Liver (tissue), 9 donors: ENCODE results near the gene RASD2. TPM values are rescaled to one million over a fixed set of nuclear protein-coding genes. Genes with fewer than 3 reads are reported as not detected.

Experiments used
- DNase-seq: peaks from one replicate; pipeline ENCODE4 v3.0.0-alpha.2; 2017; ENCODE audit warnings: low spot score
- H3K27ac ChIP-seq, 2 donors: one replicate each; pipeline ENCODE4 v1.7.0; 2013; ENCODE audit warnings: inconsistent platforms in 2 of 2, low read length in 2 of 2, control low read depth in 1 of 2, low read depth in 1 of 2, mild to moderate bottlenecking in 1 of 2
- H3K27me3 ChIP-seq, 4 donors: one replicate each; pipeline versions ENCODE4 v1.6.1 to v1.7.0; 2013; ENCODE audit warnings: low read length in 3 of 4, inconsistent platforms in 1 of 4, mild to moderate bottlenecking in 1 of 4, moderate library complexity in 1 of 4; ENCODE audit not compliant: control insufficient read depth in 4 of 4, insufficient read depth in 4 of 4
- H3K36me3 ChIP-seq, 4 donors: one replicate each; pipeline versions ENCODE4 v1.6.1 to v1.7.0; 2013; ENCODE audit warnings: low read length in 3 of 4, mild to moderate bottlenecking in 3 of 4, low read depth in 1 of 4, moderate library complexity in 1 of 4; ENCODE audit not compliant: control insufficient read depth in 4 of 4, insufficient read depth in 3 of 4
- H3K4me1 ChIP-seq, 4 donors: one replicate each; pipeline versions ENCODE4 v1.6.1 to v1.7.0; 2013; ENCODE audit warnings: low read length in 3 of 4, mild to moderate bottlenecking in 3 of 4, moderate library complexity in 1 of 4; ENCODE audit not compliant: control insufficient read depth in 4 of 4, insufficient read depth in 4 of 4
- H3K4me3 ChIP-seq, 3 donors: one replicate each; pipeline versions ENCODE4 v1.6.1 to v1.7.0; 2013; ENCODE audit warnings: low read length in 3 of 3, control low read depth in 1 of 3, low read depth in 1 of 3, mild to moderate bottlenecking in 1 of 3
- H3K9ac ChIP-seq, 2 donors: one replicate each; pipeline ENCODE4 v1.7.0; 2013; ENCODE audit warnings: low read length in 2 of 2, mild to moderate bottlenecking in 2 of 2, moderate library complexity in 2 of 2, control low read depth in 1 of 2, low read depth in 1 of 2
- H3K9me3 ChIP-seq, 4 donors: one replicate each; pipeline versions ENCODE4 v1.6.1 to v1.7.0; 2013; ENCODE audit warnings: low read length in 3 of 4; ENCODE audit not compliant: control insufficient read depth in 4 of 4
- ATF3 ChIP-seq: IDR thresholded peaks from 2 replicates; pipeline ENCODE4 v1.6.1; 2016; ENCODE audit warnings: antibody characterized with exemption
- CTCF ChIP-seq: fragments of 150-350 bp; IDR thresholded peaks from 2 replicates; pipeline ENCODE4 v1.5.1; 2017; ENCODE audit warnings: improper control_type of control experiment, low read depth, low read length; ENCODE audit not compliant: missing input control
- EGR1 ChIP-seq, 2 donors: IDR thresholded peaks; 2 replicates each; pipeline ENCODE4 v1.6.1; 2016 to 2018; ENCODE audit warnings: antibody characterized with exemption in 2 of 2, low read depth in 2 of 2
- FOXA1 ChIP-seq: IDR thresholded peaks from 2 replicates; pipeline ENCODE4 v1.6.1; 2016; ENCODE audit warnings: antibody characterized with exemption
- FOXA2 ChIP-seq: IDR thresholded peaks from 2 replicates; pipeline ENCODE4 v1.6.1; 2016; ENCODE audit warnings: antibody characterized with exemption
- GABPA ChIP-seq, 2 donors: IDR thresholded peaks in 1 of 2; conservative IDR thresholded peaks in 1 of 2; 2 replicates each; pipeline ENCODE4 v1.6.1; 2016; ENCODE audit warnings: antibody characterized with exemption in 2 of 2, mild to moderate bottlenecking in 1 of 2, moderate library complexity in 1 of 2
- HNF4A ChIP-seq, 2 donors: conservative IDR thresholded peaks; 2 replicates each; pipeline ENCODE4 v1.6.1; 2016; ENCODE audit warnings: antibody characterized with exemption in 2 of 2, mild to moderate bottlenecking in 2 of 2
- HNF4G ChIP-seq: IDR thresholded peaks from 2 replicates; pipeline ENCODE4 v1.6.1; 2016; ENCODE audit warnings: antibody characterized with exemption
- JUND ChIP-seq, 2 donors: IDR thresholded peaks; 2 replicates each; pipeline ENCODE4 v1.6.1; 2016; ENCODE audit warnings: antibody characterized with exemption in 2 of 2
- MAX ChIP-seq: IDR thresholded peaks from 2 replicates; pipeline ENCODE4 v1.6.1; 2016; ENCODE audit warnings: antibody characterized with exemption
- NR2F2 ChIP-seq: IDR thresholded peaks from 2 replicates; pipeline ENCODE4 v1.6.1; 2016; ENCODE audit warnings: antibody characterized with exemption
- RAD21 ChIP-seq, 2 donors: IDR thresholded peaks; 2 replicates each; pipeline ENCODE4 v1.6.1; 2016; ENCODE audit warnings: antibody characterized with exemption in 2 of 2, mild to moderate bottlenecking in 2 of 2
- REST ChIP-seq: IDR thresholded peaks from 2 replicates; pipeline ENCODE4 v1.6.1; 2016; ENCODE audit warnings: antibody characterized with exemption, mild to moderate bottlenecking
- RXRA ChIP-seq, 2 donors: IDR thresholded peaks; 2 replicates each; pipeline ENCODE4 v1.6.1; 2017 to 2018; ENCODE audit warnings: antibody characterized with exemption in 2 of 2, mild to moderate bottlenecking in 1 of 2
- SP1 ChIP-seq: IDR thresholded peaks from 2 replicates; pipeline ENCODE4 v1.6.1; 2018; ENCODE audit warnings: antibody characterized with exemption, mild to moderate bottlenecking
- TAF1 ChIP-seq: conservative IDR thresholded peaks from 2 replicates; pipeline ENCODE4 v1.6.1; 2016; ENCODE audit warnings: antibody characterized with exemption, mild to moderate bottlenecking
- YY1 ChIP-seq: IDR thresholded peaks from 2 replicates; pipeline ENCODE4 v1.6.1; 2016; ENCODE audit warnings: antibody characterized with exemption, mild to moderate bottlenecking
- ZBTB33 ChIP-seq: IDR thresholded peaks from 2 replicates; pipeline ENCODE4 v1.6.1; 2016; ENCODE audit warnings: antibody characterized with exemption
- WGBS: extraction: QIAGEN DNeasy Blood & Tissue Kit; methylation state at CpG from one replicate; pipeline ENCODE4 v1.1.7; 2013; 5-methylcytosine and 5-hydroxymethylcytosine counted together
- polyA plus RNA-seq, 2 donors: library from polyadenylated mRNA; stranded (reverse) in 1 of 2; unstranded in 1 of 2; fragments of 200-250 nt in 1 of 2; fragments of >200 nt in 1 of 2; fragmentation: Nextera tagmentation in 1 of 2; extraction: Ambion mirVana in 1 of 2; gene quantifications; one replicate each; pipeline versions ENCODE4 v1.2.1 to v1.2.3, GENCODE V29; 2013 to 2015
- total RNA-seq, 2 donors: library from RNA; depleted of rRNA; stranded (reverse); fragments of >200 nt; gene quantifications; one replicate each; pipeline ENCODE4 v1.2.3, GENCODE V29; 2014
- donor health status: healthy.
- donor health status: healthy.
- donor health status: healthy.
- donor health status: healthy.
- donor health status: healthy.

The RASD2 gene
- total and polyA plus RNA-seq, 4 donors = under 0.01 to 0.05 TPM; not detected in 2

GRCh38 chr22:35526333-35526979 lies 14.2 kb upstream of the RASD2 start (continued):
- TF ChIP-seq CTCF (no peak), HNF4A (conservative IDR thresholded peaks at IDR 0.05) (no peak), JUND (IDR thresholded peaks at IDR 0.05) (no peak), RXRA (IDR thresholded peaks at IDR 0.05) (no peak), MAX (no peak), NR2F2 (no peak), FOXA1 (no peak), EGR1 (IDR thresholded peaks at IDR 0.05; ENCODE audit: low read depth in 2 of 2) (no peak)

- no peaks in the 10 kb centered on the region for H3K4me1 ChIP-seq
- 90% methylated on average over 2 of the region's 2 CpGs for WGBS
- no peak overlapping the region for H3K9ac ChIP-seq
- H3K27me3 ChIP-seq = no peaks in the 10 kb centered on the region
- no peak for TF ChIP-seq YY1
- no peak for TF ChIP-seq ATF3
- no peak for TF ChIP-seq ZBTB33
- TF ChIP-seq HNF4A (conservative IDR thresholded peaks at IDR 0.05) = no peak
- H3K36me3 ChIP-seq = no peaks in the 10 kb centered on the region
- DNase-seq = no peak
- no peak overlapping the region for H3K4me3 ChIP-seq
- H3K9me3 ChIP-seq = no peaks in the 10 kb centered on the region
- H3K27ac ChIP-seq = no peak overlapping the region
These were observed 11.7 kb upstream of the RASD2 start for GRCh38 chr22:35528927-35529326.

- H3K4me1 ChIP-seq = peaks cover 0 to 3% (median under 1%) of the 10 kb centered on the region in 4 donors
- WGBS = 87% methylated on average over 4 of the region's 4 CpGs
- no peaks in the 10 kb centered on the region for H3K27me3 ChIP-seq
- H3K9ac ChIP-seq = no peak overlapping the region
- H3K9me3 ChIP-seq = no peaks in the 10 kb centered on the region
- no peak for DNase-seq
- no peak overlapping the region for H3K4me3 ChIP-seq
- H3K36me3 ChIP-seq = no peaks in the 10 kb centered on the region
- H3K27ac ChIP-seq = no peak overlapping the region
- TF ChIP-seq CTCF = no peak
- TF ChIP-seq SP1 = no peak
- no peak for TF ChIP-seq JUND (IDR thresholded peaks at IDR 0.05)
- no peak for TF ChIP-seq YY1
- TF ChIP-seq FOXA1 = no peak
- no peak for TF ChIP-seq GABPA (IDR thresholded peaks at IDR 0.05 in 1 of 2, conservative IDR thresholded peaks at IDR 0.05 in 1 of 2)
- no peak for TF ChIP-seq TAF1
- no peak for TF ChIP-seq RAD21 (IDR thresholded peaks at IDR 0.05)
- TF ChIP-seq MAX = no peak
- no peak for TF ChIP-seq FOXA2
- no peak for TF ChIP-seq REST
- TF ChIP-seq NR2F2 = no peak
- no peak for TF ChIP-seq HNF4G
- no peak for TF ChIP-seq RXRA (IDR thresholded peaks at IDR 0.05)
- no peak for TF ChIP-seq ATF3
- TF ChIP-seq EGR1 (IDR thresholded peaks at IDR 0.05; ENCODE audit: low read depth in 2 of 2) = no peak
These were observed 9.9 kb upstream of the RASD2 start for GRCh38 chr22:35530700-35531099.
